AG09319 (cell line): ENCODE measurements around the gene C10orf67.

Source experiments
- DNase-seq: peaks from one replicate; pipeline ENCODE4 v3.0.0-alpha.2; 2010; ENCODE audit warnings: low read depth; ENCODE audit errors: extremely low read depth
- TF ChIP-seq, protein P1 (sequence below): IDR thresholded peaks from 2 replicates; pipeline ENCODE4 v1.5.1; 2011; ENCODE audit warnings: low read depth, mild to moderate bottlenecking, inconsistent platforms, low read length, moderate library complexity

C10orf67 gene

DNA sequence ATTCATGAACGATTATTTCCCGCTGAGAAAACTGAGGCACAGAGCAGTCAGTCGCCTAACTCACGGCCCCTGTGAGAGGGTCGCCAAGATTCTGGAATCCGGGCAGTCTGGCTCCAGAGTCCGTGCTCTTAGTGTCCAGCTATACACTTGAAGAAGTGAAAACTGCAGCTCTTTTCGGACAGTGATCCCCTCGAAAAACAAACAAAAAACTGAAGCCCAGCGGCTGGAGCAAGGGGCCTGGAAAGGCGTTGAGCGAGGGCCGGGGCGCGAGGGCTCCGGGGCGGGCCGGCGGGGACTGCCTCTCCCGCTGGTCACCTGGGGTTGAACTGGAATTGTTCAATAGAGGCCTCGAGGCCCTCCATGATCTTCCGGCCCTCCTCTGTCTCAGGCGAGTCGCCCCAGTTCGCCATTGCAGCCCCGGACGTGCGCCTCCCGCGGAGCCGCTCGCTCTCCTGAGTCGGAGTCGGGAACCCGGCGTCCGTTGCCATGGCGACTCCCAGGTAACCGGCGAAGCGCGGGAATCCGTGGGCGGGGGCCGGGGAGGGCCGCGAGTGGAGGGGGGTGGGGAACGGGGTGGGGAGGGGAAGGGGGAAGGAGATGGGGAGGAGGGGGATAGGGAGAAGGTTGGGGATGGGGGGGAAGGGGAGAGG, 881 bp downstream of the C10orf67 start:
- DNase-seq = no peak
- TF ChIP-seq, protein P1, sequence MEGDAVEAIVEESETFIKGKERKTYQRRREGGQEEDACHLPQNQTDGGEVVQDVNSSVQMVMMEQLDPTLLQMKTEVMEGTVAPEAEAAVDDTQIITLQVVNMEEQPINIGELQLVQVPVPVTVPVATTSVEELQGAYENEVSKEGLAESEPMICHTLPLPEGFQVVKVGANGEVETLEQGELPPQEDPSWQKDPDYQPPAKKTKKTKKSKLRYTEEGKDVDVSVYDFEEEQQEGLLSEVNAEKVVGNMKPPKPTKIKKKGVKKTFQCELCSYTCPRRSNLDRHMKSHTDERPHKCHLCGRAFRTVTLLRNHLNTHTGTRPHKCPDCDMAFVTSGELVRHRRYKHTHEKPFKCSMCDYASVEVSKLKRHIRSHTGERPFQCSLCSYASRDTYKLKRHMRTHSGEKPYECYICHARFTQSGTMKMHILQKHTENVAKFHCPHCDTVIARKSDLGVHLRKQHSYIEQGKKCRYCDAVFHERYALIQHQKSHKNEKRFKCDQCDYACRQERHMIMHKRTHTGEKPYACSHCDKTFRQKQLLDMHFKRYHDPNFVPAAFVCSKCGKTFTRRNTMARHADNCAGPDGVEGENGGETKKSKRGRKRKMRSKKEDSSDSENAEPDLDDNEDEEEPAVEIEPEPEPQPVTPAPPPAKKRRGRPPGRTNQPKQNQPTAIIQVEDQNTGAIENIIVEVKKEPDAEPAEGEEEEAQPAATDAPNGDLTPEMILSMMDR = no peak

DNA sequence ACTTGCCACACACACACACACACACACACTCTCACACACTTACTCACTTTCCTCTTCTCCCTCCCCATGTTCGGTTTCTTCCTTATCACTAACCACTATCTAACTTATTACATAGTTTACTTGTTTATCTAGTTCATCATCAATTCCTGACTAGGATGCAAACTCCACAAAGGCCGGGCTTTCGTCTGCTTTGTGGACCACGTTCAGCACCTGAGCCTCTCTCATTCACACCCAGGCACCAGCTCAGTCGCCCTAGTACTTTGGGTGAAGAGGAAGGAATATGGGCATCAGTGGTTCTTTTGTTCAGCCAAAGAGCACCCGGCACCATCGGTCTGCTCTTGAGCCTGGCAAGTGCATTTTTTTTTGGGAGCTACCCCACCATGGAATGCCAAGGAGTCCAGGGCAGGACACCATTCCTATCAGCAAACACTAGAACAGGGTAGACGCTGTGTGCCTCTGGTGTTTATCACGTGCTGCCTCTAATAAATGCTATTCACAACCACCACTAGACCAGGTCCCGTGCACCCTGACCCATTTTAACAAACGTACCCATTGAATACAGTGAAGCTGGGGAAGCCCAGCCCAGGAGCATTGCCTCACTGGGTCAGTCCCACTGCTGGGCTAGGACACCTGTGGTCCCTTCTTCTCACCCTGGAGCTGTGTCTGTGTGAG, 2.2 kb downstream of the C10orf67 start:
- TF ChIP-seq, protein P1 = no peak
- DNase-seq = no peak

DNA sequence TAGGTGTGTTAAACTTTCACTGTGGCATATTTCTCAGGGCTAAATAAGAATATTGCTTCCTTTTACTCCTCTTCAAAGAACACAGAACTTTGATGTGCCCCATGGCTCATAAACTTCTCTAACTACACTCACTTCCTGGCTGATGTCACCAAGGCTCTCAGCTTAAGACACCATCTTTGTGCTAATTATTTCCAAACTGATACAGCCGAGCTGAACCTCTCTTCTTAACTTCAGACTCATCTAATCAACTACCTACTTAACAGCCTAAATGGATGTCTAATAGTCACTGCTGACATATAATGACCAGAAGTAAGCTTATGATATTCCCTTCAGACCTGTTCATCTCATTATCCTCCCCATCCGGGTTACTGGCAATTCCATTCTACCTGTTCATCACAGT, 3.6 kb downstream of the C10orf67 start:
- DNase-seq = no peak
- TF ChIP-seq, protein P1 = no peak

DNA sequence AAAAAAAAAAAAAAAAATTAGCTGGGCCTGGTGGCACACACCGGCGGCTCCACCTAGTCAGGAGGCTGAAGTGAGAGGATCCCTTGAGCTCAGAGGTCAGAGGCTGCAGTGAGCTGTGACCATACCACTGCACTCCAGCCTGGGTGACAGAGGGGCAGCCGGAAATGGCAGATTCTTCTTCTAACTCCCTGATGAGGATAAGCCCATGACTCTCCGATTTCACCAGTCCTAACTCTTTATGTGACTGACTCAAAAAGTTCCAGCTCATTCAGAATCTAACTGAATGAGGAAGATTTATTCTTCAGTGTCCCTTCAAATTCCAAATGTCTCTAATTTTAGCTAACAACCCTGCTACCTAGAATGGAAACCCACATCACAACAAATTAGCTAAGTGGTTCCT, 4.2 kb downstream of the C10orf67 start:
- TF ChIP-seq, protein P1 = no peak
- no peak for DNase-seq

DNA sequence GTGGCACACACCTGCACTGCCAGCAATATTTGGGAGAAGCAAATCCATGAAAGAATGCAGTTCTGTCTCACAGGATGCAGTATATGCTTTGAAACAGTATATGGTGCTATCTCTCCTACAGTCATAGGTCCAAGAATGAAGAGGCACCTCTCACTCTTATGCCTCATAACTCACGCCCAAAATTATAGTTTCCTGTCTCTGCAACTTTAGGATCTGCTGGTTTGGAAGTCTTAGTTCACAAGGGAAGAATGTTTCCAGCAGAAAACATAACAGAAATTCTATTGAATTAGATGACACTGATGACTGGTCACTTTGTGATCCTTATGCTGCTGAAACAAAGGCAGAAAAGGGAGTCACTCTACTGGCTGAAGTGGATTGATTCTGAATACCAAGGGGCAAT, 5.7 kb downstream of the C10orf67 start:
- TF ChIP-seq, protein P1 = no peak
- DNase-seq = no peak

DNA sequence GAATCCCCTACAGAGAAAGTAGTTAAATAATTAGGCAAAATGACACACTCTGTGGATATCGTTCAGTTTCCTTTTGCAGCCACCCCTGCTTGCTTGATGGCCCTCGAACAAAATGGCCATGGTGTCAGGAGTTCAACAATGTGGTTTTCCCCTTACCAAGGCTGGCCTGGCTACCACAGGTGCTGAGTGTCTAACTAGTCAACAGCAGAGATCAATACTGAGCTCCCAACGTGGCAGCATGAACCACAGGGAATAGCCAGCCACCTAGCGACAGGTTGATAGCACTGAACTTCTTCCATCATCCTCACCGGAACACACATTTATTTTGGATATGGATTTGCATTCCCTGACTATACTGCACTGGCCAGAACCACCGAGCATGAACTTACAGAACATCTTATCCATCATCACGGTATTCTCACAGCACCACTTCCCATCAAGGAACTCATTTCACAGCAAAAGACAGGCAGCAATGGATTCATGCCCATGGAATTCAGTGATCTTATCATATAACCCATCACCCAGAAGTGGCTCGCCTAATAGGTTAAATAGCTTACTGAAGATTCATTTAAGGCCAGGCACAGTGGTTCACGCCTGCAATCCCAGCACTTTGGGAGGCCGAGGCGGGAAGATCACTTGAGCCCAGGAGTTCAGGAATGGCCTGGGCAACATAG, 6.3 kb downstream of the C10orf67 start:
- TF ChIP-seq, protein P1 = no peak
- no peak for DNase-seq

DNA sequence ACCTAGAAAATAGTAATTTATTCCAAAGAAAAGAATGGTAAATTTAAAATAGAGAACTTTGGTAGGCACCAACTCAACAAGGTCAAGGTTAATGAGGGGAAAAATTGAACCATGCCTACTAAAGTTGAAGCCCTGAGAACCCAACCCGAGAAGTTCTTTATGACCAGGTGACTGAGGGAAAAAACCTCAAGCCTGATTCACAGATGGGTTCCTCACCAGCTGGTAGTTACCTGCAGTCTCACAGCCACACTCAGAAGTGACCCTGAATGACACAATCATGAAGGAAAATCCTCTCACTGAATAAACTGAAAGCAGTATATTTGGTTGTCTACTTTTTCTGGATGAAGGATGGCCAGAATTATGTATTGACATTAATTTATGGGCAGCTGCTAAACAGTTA, 7.0 kb downstream of the C10orf67 start:
- no peak for DNase-seq
- TF ChIP-seq, protein P1 = no peak
